Amygdala (tissue), 56 donors: ENCODE measurements around the gene CRTC1.

ENCODE experiments used
- DNase-seq, 56 donors: peaks; one replicate each; lab custom pipeline; 2025; lab: John Stamatoyannopoulos, UW

Gene CRTC1

GRCh38 chr19:18683109-18683957, at the start of gene CRTC1:
TSS of gene CRTC1 (plus strand) at chr19:18683680. CDS start at chr19:18683703, 23 bp downstream.
- peak in 50 of 56 donors; percentile 28 to 90 (median 73) for DNase-seq

GRCh38 chr19:18634612-18635297, 48.7 kb upstream of the CRTC1 start:
- no peak for DNase-seq

GRCh38 chr19:18635831-18636182, 47.7 kb upstream of the CRTC1 start:
- DNase-seq = no peak

GRCh38 chr19:18636183-18636968, 47.1 kb upstream of the CRTC1 start:
- DNase-seq = peak in 55 of 56 donors; percentile 70 to 99 (median 94)

- DNase-seq = no peak
Observed at GRCh38 chr19:18636969-18637629, 46.4 kb upstream of the CRTC1 start, which contains the start of gene KLHL26. TSS of gene KLHL26 (plus strand) at chr19:18637028. CDS start at chr19:18637055, 27 bp downstream.

DNA sequence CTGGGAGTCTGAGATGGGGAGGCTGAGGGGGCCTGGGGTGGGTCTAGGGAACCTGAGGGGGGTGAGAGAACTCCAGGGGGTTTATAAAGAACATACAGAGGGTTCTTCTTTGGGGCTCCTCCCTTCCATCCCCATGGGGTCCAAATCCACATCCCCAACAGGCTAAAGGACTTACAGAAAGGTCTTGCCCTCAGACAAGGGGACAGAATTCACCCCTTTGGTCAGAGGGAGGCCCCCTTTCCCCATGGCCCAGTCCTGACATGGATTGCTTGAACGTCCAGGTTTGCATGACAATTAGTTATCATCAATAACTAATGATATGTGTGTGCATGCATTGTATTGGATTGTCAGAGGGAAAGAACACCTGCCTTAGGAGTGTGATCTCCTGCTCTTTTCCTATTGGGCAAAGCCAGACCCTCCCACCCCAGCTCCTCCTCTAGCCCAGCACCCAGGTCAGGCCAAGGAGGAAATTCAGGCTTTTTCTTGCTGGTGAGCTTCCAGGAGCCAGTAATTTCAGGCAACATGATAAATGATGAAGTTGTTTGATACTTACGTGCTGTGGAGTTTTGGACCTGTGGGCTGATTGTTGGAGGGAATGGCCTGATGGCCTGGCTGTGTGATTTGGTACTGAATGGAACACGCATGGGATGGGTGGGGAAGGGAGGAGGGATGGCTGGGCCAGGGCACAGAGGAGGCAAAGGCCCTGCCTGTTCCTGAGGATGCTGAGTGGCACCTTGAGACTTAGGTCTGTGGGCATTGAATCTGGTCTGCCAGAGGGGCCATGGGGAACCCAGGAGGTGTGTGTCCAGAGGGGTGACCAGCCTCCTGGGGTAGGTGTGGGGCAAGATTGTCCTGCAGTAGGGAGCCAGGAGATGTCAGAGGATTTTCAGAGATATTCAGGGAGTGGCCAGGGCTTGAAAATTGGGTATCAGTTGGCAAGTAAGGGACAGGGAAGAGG, 45.5 kb upstream of the CRTC1 start:
- peak in 1 of 56 donors; percentile 10 for DNase-seq

DNA sequence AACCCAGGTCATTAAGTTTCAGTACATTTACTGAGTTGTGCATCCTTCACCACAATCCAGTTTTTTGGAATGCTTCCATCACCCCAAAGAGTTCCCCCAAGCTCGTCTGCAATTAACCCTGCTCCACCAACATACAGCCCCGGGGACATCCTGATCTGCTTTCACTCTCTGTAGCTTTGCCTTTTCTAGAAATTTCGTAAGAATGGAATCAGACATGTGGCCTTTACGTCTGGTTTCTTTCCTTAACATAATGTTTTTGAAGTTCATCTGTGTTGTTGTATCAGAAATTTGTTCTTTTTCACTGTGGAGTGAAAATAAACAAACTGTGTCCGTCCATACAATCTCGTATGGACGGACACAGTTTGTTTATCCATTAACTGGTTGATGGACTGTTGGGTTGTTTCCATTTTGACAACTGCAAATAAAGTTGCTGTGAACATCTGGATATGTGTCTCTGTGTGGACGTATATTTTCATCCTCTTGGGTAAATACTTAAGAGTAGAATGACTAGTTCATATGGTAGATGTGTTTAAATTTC, 43.7 kb upstream of the CRTC1 start:
- no peak for DNase-seq

GRCh38 chr19:18644196-18645034, 39.1 kb upstream of the CRTC1 start:
- peak in 22 of 56 donors; percentile 23 to 70 (median 52) for DNase-seq

DNA sequence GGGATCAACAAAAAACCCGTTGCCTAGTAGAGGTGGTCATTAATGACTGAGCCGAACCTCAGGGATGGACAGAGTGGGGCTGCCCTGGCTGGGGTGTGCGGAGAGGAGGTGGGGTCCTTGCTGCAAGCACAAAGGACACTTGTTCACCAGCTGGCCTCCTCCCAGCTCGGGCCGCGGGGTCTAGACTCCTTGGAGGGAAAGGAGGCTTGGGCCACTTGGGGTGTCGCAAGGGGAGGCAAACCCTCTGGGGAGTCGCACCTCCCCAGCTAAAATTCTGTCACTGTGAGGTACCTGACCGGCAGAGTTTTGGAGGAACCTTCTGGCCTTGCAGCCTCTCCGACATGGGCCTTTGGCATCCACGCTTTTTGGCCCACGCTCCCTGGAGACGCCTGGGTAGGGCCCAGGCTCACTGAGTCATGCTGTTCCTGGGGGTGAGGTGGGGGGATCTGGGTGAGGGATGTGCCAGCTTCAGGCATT, 38.4 kb upstream of the CRTC1 start:
- peak in 49 of 56 donors; percentile 11 to 89 (median 67) for DNase-seq

DNA sequence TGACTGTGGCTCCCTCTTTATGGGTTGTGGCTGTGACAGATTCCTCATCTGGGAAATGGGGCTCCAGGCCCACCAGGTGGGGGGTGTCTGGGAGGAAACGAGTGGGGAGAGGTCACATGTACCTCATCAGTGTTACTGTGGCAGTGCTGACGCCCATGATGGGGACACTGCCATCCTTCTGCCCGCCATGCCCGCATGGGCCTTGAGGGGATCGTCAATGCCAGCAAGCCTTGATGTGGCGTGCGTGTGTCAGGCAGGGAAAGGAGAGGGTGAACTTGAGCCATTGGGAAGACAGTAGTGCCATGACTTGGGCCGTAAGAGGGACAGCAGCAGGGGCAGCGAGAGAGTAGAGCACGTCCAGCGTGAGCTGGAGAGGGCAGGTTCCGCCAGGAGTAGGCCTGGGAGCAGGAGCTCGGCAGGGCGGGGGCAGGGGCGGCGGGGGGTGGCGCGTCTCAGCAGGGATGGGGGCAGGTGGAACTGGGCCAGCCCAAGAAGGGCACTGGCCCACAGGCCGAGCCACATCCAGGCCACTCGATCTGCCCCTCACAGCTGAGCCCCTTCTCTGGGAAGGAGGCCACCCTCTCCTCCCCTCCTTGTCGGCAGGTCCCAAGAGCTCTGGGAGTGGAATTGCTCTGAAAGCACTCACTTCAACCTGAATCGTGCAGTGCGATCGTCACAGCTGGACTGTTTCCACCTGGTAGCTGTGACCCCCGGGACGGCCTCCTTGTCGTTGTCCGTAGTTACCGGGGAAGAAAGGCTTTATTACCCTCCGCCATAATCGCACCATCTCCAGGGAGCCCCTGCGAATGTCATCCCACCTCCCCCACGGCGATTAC, 36.7 kb upstream of the CRTC1 start:
- peak in 2 of 56 donors; percentile 8 to 50 for DNase-seq

- DNase-seq = no peak
Observed at GRCh38 chr19:18647371-18647767, 36.1 kb upstream of the CRTC1 start.

GRCh38 chr19:18647807-18648206, 35.7 kb upstream of the CRTC1 start:
- DNase-seq = no peak

- DNase-seq = no peak
Observed at GRCh38 chr19:18648973-18649315, 34.5 kb upstream of the CRTC1 start.

DNA sequence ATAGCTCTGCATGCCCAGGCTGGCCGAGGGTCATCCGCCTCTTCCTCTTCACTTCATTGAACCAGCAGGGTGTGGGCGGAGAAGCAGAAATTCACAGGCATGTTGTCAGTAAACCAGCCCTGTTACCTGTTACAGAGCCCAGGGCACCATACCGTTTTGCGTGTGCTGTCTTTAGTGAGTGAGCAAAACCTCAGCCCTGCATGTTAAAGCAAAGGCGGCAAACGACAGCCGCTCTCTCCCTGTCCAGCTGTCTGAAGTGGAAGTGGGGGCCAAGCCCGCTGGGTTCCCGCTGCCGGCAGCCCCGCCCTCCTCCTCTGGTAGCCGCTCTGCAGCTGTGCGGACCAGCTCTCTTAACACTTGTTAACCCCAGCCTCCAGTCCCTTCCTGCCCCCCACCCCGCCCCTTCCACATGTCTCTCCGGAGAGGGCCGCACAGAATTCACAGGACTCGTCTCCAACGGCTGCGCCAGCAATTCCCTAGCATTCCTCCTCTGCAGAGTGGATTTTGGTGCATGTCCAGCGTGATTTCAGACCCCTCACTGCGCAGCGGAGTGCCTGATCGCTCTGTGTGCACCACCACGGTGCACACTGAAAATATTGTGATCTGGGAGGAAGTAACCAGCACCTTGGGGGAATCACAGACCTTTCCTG, 34.0 kb upstream of the CRTC1 start:
- peak in 29 of 56 donors; percentile 8 to 74 (median 39) for DNase-seq

DNA sequence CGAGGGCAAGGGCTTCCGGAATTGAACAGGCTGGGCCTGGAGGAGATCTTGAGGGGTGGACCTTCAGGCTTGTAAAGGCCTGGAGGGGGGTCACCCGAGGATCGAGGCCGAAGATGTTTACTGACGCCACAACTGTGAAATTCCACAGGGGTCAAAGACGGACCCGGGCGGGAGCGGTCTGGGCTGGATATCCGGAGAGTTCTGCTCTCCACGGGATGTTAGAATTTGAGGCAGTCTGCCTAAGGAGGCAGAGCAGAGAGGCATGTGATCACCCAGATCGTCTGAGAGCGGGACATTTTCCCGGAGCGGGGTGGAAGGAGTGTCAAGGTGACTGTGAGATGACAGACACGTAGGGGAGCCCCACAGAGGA, 33.5 kb upstream of the CRTC1 start:
- DNase-seq = no peak

- peak in 2 of 56 donors; percentile 28 to 34 for DNase-seq
Observed at GRCh38 chr19:18650468-18651041, 32.9 kb upstream of the CRTC1 start.
